ENCODE measurements around the gene PLD4.
"Not testable (repeated sequence)": the region's sequence is repeated elsewhere in the genome, so short reads cannot be mapped to it uniquely, and the experiment has no call there.

PLD4 gene

DNA sequence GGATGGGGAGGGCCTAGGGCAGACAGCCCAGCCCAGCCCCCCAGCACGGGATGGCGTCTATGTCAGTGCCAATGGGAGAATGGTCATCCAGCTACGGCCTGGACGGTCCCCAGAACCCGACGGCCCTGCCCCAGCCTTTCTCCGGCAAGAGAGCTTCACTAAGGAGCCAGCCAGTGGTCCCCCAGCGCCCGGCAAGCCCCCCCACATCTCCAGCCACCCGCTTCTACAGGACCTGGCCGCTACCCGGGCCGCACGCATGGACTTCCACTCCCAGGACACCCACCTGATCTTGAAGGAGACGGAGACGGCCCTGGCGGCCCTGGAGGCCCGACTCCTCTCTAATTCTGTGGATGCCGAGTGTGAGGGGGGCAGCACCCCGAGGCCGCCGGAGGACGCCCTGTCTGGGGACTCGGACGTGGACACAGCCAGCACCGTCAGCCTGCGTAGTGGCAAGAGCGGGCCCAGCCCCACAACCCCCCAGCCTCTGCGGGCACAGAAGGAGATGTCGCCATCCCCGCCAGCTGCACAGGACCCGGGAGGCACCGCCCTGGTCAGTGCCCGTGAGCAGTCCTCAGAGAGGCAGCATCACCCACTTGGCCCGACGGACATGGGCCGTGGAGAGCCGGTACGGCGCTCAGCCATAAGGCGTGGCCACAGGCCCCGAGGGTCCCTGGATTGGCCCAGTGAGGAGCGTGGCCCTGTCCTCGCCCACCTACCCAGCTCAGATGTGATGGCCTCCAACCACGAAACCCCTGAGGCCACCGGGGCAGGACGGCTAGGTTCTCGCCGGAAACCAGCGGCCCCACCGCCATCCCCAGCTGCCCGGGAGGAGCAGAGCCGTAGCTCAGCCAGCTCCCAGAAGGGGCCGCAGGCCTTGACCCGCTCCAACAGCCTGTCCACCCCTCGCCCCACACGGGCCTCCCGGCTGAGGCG lies 37.7 kb upstream of the PLD4 start:
- no peak for DNase-seq

GRCh38 chr14:104887623-104888488 lies 36.8 kb upstream of the PLD4 start:
- no peak for DNase-seq

- DNase-seq = no peak
These were observed 35.9 kb upstream of the PLD4 start for GRCh38 chr14:104888489-104889374.

GRCh38 chr14:104889375-104889757 lies 35.3 kb upstream of the PLD4 start:
- DNase-seq = no peak

DNA sequence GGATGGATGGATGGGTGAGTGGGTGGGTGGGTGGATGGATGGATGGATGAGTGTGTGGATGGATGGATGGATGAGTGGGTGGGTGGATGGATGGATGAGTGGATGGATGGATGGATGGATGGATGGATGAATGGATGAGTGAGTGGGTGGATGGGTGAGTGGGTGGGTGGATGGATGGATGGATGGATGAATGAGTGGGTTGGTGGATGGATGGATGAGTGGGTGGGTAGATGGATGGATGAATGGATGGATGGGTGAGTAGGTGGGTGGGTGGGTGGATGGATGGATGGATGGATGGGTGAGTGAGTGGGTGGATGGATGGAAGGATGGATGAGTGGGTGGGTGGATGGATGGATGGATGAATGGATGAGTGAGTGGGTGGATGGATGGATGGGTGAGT lies 34.4 kb upstream of the PLD4 start:
- DNase-seq = not testable (repeated sequence)

- no peak for DNase-seq
These were observed 33.5 kb upstream of the PLD4 start for GRCh38 chr14:104891121-104891551.

DNA sequence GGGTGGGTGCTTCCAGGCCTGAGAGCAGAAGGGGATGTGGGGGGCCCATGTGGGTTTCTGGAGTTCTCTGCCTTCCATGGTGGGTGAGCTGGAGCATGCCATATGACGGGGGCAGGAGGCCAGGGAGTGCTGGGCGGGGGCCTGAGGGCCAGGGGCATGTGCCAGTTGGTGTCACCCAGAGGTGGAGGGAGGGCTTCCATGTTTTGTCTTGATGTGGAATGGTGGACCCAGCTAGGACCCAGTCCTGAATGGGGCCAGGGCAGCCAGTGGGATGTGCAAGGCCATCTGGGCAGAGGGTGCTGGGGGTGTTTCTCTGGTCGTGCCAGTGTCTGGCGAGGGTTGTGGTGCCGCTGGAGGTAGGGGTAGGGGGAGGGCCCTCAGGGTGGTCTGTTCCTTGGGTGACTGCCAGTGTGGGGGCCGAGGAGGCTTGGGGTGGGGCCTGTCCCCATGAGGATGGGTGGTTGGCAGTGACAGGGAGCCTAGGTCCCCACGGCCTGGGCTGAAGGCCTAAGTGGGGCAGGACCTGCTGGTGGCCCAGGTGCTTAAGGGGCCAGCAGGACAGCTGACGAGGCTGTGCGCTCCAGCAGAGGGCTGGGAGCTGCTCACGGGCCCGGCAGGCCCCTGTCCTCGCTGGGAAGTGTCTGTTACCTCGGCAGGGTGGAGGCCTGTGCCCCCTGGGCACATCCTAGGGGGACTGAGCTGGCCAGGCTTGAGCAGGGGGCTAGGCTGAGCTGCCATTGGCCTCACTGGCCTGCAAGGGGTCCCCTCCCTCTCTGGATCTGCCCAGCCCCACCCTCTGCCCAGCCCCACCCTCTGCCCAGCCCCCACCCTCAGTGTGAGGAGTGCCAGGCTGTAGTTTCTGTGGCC lies 32.8 kb upstream of the PLD4 start:
- no peak for DNase-seq

DNA sequence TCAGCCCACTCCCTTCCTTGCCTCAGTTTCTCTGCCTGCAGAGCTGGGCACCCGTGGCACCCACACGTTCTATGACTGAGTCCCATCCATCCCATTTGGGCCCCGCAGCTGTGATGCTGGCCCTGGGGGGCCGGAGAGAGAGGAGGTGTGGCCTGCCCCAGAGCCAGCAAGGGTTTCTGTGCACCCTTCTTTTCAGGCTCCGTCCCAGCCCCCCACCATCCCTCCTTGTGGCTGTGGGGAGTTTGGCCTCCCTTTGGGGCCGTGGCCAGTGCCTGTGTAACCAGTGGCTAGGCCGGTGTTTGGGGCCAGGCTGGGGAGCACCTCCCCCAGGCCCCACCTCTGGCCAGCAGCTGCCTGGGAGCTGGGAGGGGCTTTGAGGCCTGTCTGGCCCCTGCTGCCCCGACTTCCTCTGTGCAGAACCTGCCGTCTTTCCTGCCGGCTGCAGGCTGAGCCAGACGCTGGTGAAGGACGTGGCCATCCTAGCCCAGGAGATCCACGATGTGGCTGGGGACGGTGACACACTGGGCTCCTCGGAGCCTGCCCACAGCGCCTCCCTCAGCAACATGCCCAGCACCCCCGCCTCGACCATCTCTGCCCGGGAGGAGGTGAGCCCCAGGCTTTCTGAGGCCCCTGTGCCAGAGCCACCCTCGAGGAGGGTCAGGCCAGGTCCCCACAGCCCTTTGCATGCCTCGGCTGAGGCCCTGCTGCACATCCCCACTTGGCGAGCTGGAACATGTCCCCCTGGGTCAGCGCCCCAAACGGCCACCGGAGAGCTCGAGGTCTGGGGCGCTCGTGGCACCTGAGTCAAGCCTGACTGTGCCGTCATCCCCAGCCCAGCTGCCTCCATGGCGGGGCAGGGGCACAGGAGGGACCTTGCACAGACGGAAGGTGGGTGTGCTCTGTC lies 31.9 kb upstream of the PLD4 start:
- no peak for DNase-seq

GRCh38 chr14:104893435-104894207 lies 31.1 kb upstream of the PLD4 start:
- no peak for DNase-seq

DNA sequence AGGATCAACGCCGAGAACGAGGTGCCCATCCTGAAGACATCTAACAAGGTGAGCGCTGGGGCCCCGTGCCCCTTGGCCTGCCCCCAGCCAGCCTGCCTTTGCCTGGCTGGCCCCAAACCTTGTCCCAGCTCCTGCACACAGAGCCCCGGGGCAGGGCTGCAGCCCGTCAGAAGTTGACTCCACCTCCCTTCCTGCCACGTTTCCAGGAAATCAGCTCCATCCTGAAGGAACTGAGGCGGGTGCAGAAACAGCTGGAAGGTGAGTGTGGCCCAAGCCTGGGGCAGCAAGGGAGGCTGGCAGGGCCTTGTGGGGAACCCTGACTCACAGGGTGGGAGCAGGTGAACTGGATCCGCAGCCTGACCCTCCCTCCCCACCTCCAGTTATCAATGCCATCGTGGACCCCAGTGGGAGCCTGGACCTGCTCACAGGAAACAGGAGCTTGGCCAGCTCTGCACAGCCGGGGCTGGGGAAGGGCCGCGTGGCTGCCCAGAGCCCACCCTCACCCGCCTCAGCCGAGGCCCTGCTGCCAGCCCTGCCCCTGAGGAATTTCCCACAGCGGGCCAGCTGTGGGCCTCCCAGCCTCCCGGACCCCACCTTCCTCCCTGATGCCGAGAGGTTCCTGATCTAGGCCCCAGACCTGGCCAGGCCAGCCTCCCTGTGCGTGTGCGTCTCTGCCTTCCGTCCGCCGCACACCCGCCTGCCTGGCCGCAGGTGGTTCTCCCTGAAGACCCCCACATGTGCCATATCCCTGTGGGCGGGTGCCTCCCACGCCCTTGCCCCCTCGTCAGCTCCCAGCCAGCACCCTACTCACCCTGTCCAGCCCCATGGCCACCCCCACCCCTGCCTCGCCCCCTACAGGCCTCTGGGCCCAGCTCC lies 30.1 kb upstream of the PLD4 start:
- DNase-seq = no peak

DNA sequence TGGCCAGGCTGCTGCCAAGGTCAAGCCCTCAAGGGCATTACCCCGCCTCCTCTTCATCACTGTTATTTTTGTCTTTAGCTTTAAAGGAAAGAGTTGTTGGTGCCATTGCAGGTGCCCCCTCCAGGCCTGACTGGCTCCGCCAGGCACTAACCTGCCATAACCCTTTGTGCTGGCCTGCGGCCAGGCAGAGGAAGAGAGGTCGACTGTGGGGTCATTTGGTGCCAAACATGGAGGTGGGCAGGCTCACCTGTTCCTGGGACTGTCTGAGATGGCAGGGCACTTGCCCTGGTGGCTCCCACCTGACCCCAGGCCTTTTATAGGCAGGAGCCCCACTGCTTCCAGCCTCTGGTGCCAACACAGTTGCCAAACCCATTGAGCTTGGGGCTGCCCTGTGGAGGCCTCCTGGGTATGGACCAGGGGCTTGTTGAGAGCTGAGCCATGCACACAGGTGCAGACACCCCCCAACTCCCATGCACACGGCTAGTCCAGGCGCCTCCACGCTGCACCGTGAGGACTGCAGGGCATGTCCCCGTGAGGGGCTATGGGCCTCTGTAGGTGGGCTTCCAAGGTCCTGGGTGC lies 29.4 kb upstream of the PLD4 start:
- no peak for DNase-seq

GRCh38 chr14:104895786-104896661 lies 28.7 kb upstream of the PLD4 start:
- DNase-seq = no peak

GRCh38 chr14:104897330-104898194 lies 27.1 kb upstream of the PLD4 start:
- DNase-seq = no peak

- DNase-seq = no peak
These were observed 26.5 kb upstream of the PLD4 start for GRCh38 chr14:104898195-104898558.

- no peak for DNase-seq
These were observed 25.7 kb upstream of the PLD4 start for GRCh38 chr14:104898870-104899510.

DNA sequence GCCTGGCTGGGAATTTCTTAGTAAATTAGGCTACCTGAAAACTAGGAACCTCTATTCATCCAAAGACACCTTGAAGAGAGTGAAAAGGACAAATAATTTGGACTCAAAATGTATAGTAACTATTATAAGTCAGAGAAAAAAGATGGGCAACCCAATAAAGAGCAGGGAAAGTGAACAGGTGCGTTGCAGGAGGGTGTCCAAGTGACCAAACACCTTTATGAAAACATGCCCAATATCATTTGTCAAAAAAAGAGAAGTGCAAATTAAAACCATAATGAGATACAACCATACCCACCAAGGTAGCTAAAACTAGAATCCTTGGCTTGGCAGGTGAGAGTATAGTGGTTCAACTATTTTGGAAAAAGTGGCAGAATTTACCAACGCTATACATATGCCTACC lies 24.9 kb upstream of the PLD4 start:
- DNase-seq = no peak

All from CD4-positive, alpha-beta T cell treated with Interferon gamma for 1 hour (primary cell).